ENCODE results near the gene CHST11. TPM values are rescaled to one million over a fixed set of nuclear protein-coding genes. Genes with fewer than 3 reads are reported as not detected.

Gene CHST11
- total RNA-seq, 1 experiment from 2014 or later = 1.1 TPM

- TF ChIP-seq CTCF (IDR thresholded peaks at IDR 0.05; ENCODE audit: unreplicated experiment) = no peak
- Mint-ChIP-seq H3K36me3 (ENCODE audit: insufficient read depth, unreplicated experiment) (no peaks in the 10 kb centered on the region), H3K9me3 (ENCODE audit: low read depth, unreplicated experiment) (no peaks in the 10 kb centered on the region), H3K4me3 (ENCODE audit: low read depth, unreplicated experiment) (no peak overlapping the region), H3K4me1 (ENCODE audit: low read depth, unreplicated experiment) (peaks cover 15% of the 10 kb centered on the region), H3K27me3 (ENCODE audit: unreplicated experiment) (no peaks in the 10 kb centered on the region), H3K27ac (ENCODE audit: unreplicated experiment) (no peak overlapping the region)
- intact Hi-C loops (cut with micrococcal nuclease; ENCODE audit: unreplicated experiment) = no loop called here
- CTCF ChIA-PET = no interaction called here
- BruUV-seq (replicated peaks) = no TSS peak
- no peak for DNase-seq
Measured at GRCh38 chr12:104602896-104603295, 146.1 kb downstream of the CHST11 start.

- peaks cover 15% of the 10 kb centered on the region for H3K4me1 Mint-ChIP-seq (ENCODE audit: low read depth, unreplicated experiment)
- DNase-seq = no peak
- H3K9me3 Mint-ChIP-seq (ENCODE audit: low read depth, unreplicated experiment) = no peaks in the 10 kb centered on the region
- H3K4me3 Mint-ChIP-seq (ENCODE audit: low read depth, unreplicated experiment) = no peak overlapping the region
- H3K36me3 Mint-ChIP-seq (ENCODE audit: insufficient read depth, unreplicated experiment) = no peaks in the 10 kb centered on the region
- CTCF ChIA-PET = interaction anchor here (1.3 kb wide), 1 partner anchor 222 kb away, joined by 4 read pairs; no protein-coding TSS in a partner anchor
- no peaks in the 10 kb centered on the region for H3K27me3 Mint-ChIP-seq (ENCODE audit: unreplicated experiment)
- intact Hi-C loops (cut with micrococcal nuclease; ENCODE audit: unreplicated experiment) = no loop called here
- peak overlapping the region; percentile 55 for H3K27ac Mint-ChIP-seq (ENCODE audit: unreplicated experiment)
- no peak for TF ChIP-seq CTCF (IDR thresholded peaks at IDR 0.05; ENCODE audit: unreplicated experiment)
- BruUV-seq (replicated peaks) = no TSS peak
Measured at GRCh38 chr12:104603545-104603973, 146.8 kb downstream of the CHST11 start.

- intact Hi-C loops (cut with micrococcal nuclease; ENCODE audit: unreplicated experiment) = no loop called here
- peak overlapping the region; percentile 55 for H3K27ac Mint-ChIP-seq (ENCODE audit: unreplicated experiment)
- BruUV-seq (replicated peaks) = no TSS peak
- H3K4me1 Mint-ChIP-seq (ENCODE audit: low read depth, unreplicated experiment) = peaks cover 15% of the 10 kb centered on the region
- no peaks in the 10 kb centered on the region for H3K36me3 Mint-ChIP-seq (ENCODE audit: insufficient read depth, unreplicated experiment)
- DNase-seq = peak; percentile 69
- CTCF ChIA-PET = interaction anchor here (1.3 kb wide), 1 partner anchor 222 kb away, joined by 4 read pairs; no protein-coding TSS in a partner anchor
- H3K9me3 Mint-ChIP-seq (ENCODE audit: low read depth, unreplicated experiment) = no peaks in the 10 kb centered on the region
- TF ChIP-seq CTCF (IDR thresholded peaks at IDR 0.05; ENCODE audit: unreplicated experiment) = no peak
- no peaks in the 10 kb centered on the region for H3K27me3 Mint-ChIP-seq (ENCODE audit: unreplicated experiment)
- no peak overlapping the region for H3K4me3 Mint-ChIP-seq (ENCODE audit: low read depth, unreplicated experiment)
Measured at GRCh38 chr12:104604070-104604994, 147.6 kb downstream of the CHST11 start.

- no TSS peak for BruUV-seq (replicated peaks)
- intact Hi-C loops (cut with micrococcal nuclease; ENCODE audit: unreplicated experiment) = no loop called here
- DNase-seq = no peak
- no peak overlapping the region for H3K4me3 Mint-ChIP-seq (ENCODE audit: low read depth, unreplicated experiment)
- no peak overlapping the region for H3K27ac Mint-ChIP-seq (ENCODE audit: unreplicated experiment)
- H3K9me3 Mint-ChIP-seq (ENCODE audit: low read depth, unreplicated experiment) = no peaks in the 10 kb centered on the region
- H3K4me1 Mint-ChIP-seq (ENCODE audit: low read depth, unreplicated experiment) = peaks cover 15% of the 10 kb centered on the region
- TF ChIP-seq CTCF (IDR thresholded peaks at IDR 0.05; ENCODE audit: unreplicated experiment) = no peak
- CTCF ChIA-PET = no interaction called here
- no peaks in the 10 kb centered on the region for H3K36me3 Mint-ChIP-seq (ENCODE audit: insufficient read depth, unreplicated experiment)
- H3K27me3 Mint-ChIP-seq (ENCODE audit: unreplicated experiment) = no peaks in the 10 kb centered on the region
Measured at GRCh38 chr12:104604995-104605675, 148.4 kb downstream of the CHST11 start.
